OCI-LY3 (cell line): ENCODE measurements around the gene ANKRD35.

ENCODE experiments used
- H2AFZ ChIP-seq: fragments of 200-600, 300-600 bp; shearing (Covaris generic); 2 replicates; pipeline ENCODE4 v1.6.0; 2014; ENCODE audit warnings: antibody characterized with exemption, low read depth, low read length
- H3K27ac ChIP-seq: fragments of 200-600, 300-600 bp; sonication (generic); 2 replicates; pipeline ENCODE4 v1.5.1; 2014; ENCODE audit warnings: mild to moderate bottlenecking, low read length, moderate library complexity, mixed read lengths
- H3K27me3 ChIP-seq: fragments of 200-600, 300-600 bp; sonication (generic); 2 replicates; pipeline ENCODE4 v1.6.1; 2014; ENCODE audit warnings: low read depth, low read length, mixed read lengths
- H3K36me3 ChIP-seq: fragments of 200-600, 300-600 bp; sonication (generic); replicated peaks from 2 replicates; pipeline ENCODE3; 2014; ENCODE audit warnings: low read depth, low read length, mixed read lengths
- H3K4me1 ChIP-seq: fragments of 300-600, 200-600 bp; sonication (generic); 2 replicates; pipeline ENCODE4 v1.6.1; 2014; ENCODE audit warnings: low read length, mixed read lengths
- H3K4me2 ChIP-seq: fragments of 200-600, 300-600 bp; sonication (generic); 2 replicates; pipeline ENCODE4 v1.6.1; 2014; ENCODE audit warnings: low read length, mixed read lengths
- H3K4me3 ChIP-seq: fragments of 300-600, 200-600 bp; sonication (generic); 2 replicates; pipeline ENCODE4 v1.5.1; 2014; ENCODE audit warnings: antibody characterized with exemption, mild to moderate bottlenecking, low read length, moderate library complexity
- H3K79me2 ChIP-seq: fragments of 300-600, 200-600 bp; shearing (Covaris generic); 2 replicates; pipeline ENCODE4 v1.6.1; 2014; ENCODE audit warnings: mild to moderate bottlenecking, low read length, mixed read lengths
- H3K9ac ChIP-seq: fragments of 300-600, 200-600 bp; shearing (Covaris generic); 2 replicates; pipeline ENCODE4 v1.6.0; 2014; ENCODE audit warnings: mild to moderate bottlenecking, low read length, moderate library complexity
- H3K9me3 ChIP-seq: fragments of 200-600, 300-600 bp; shearing (Covaris generic); 2 replicates; pipeline ENCODE4 v1.6.1; 2014; ENCODE audit warnings: low read length, mixed read lengths; ENCODE audit not compliant: insufficient read depth
- H4K20me1 ChIP-seq: fragments of 200-600, 300-600 bp; sonication (generic); 2 replicates; pipeline ENCODE4 v1.6.1; 2016; ENCODE audit warnings: low read length, mixed read lengths; ENCODE audit not compliant: insufficient read depth
- EZH2phosphoT487 ChIP-seq: fragments of 200-600 bp; shearing (Covaris generic); IDR thresholded peaks from 2 replicates; pipeline ENCODE4 v1.6.1; 2018; ENCODE audit warnings: antibody characterized with exemption, mixed run types, low read depth
- TF ChIP-seq, protein P1 (sequence below): fragments of 200-600, 300-600 bp; sonication (generic); IDR thresholded peaks from 2 replicates; pipeline ENCODE4 v1.5.1; 2014; ENCODE audit warnings: antibody characterized with exemption, low read length, low read depth

ANKRD35 gene

DNA sequence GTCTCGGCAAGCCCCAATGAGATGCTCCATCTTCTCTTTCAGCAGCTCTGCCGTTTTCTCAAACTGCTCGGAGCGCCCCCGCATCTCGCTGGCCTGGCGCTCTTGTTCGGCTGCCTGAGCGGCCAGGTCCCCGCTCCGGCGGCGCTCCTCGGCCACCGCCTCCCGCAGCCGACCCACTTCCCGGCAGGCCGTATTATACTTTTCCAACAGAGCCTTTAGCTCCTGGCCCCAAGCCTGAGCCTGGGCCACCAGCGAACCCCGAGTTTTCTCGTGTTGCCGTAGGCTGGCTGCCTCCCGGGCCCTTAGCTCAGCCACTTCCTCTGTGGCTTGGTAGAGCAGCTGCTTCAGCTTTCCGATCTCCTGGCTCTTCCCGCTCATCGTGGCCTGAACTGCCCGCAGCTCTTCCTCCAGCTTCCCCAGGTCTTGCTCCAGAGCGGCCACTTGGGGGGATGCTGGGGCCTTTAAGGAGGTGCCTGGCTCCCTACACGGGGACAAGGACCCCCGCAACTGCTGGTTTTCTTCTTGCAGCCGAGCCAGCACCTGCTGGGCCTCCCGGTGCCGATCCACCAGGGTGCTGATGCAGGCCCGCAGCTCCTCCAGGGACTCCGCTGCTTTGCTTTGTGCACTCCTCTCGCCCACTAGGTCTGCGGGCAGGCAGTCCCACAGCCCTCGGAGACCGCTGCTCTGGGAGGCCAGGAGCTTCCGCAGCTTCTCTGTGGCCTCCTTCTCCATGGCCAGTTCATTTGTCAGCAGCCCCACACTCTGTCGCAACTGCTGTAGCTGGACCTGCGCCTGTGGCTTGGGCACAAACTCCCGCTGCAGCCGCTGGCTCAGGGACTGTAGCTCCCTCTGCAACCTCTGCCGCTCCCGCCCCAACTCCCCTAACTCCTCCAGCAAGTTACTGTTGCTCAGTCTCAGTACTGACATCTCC lies 13.4 kb downstream of the ANKRD35 start:
- no peaks in the 10 kb centered on the region for H3K79me2 ChIP-seq
- H4K20me1 ChIP-seq: no peaks in the 10 kb centered on the region
- peak overlapping the region; percentile 67 for H3K9ac ChIP-seq
- peak overlapping the region; percentile 99 for H2AFZ ChIP-seq
- peak overlapping the region; percentile 82 for H3K4me3 ChIP-seq
- peaks cover 36% of the 10 kb centered on the region for H3K27me3 ChIP-seq
- H3K4me2 ChIP-seq: peak overlapping the region; percentile 95
- no peaks in the 10 kb centered on the region for H3K9me3 ChIP-seq
- H3K27ac ChIP-seq: no peak overlapping the region
- TF ChIP-seq EZH2phosphoT487: no peak
- TF ChIP-seq, protein P1, sequence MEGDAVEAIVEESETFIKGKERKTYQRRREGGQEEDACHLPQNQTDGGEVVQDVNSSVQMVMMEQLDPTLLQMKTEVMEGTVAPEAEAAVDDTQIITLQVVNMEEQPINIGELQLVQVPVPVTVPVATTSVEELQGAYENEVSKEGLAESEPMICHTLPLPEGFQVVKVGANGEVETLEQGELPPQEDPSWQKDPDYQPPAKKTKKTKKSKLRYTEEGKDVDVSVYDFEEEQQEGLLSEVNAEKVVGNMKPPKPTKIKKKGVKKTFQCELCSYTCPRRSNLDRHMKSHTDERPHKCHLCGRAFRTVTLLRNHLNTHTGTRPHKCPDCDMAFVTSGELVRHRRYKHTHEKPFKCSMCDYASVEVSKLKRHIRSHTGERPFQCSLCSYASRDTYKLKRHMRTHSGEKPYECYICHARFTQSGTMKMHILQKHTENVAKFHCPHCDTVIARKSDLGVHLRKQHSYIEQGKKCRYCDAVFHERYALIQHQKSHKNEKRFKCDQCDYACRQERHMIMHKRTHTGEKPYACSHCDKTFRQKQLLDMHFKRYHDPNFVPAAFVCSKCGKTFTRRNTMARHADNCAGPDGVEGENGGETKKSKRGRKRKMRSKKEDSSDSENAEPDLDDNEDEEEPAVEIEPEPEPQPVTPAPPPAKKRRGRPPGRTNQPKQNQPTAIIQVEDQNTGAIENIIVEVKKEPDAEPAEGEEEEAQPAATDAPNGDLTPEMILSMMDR: peak; percentile 32; the same call in 1 of the 2 replicates
- peaks cover 9% of the 10 kb centered on the region for H3K4me1 ChIP-seq
- H3K36me3 ChIP-seq: no peaks in the 10 kb centered on the region

DNA sequence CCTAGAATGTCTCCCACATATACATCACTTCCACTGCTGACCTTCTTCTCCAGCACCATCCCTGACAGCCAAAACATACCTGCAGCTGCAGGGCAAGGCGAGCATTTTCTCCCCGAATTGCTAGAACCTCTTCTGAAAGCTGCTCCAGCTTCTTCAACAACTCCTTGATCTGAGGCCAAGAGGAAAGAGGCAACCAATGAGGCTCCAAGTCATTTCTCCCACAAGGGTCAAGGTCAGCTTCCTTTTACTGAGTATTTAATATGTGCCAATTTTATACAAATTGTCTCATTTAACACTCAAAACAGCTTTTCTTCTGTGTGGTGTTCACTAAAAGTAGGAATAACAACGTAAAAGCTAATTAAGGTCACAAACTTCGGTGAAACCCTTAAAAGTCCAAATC lies 17.4 kb downstream of the ANKRD35 start:
- Histone ChIP-seq H3K27ac (no peak overlapping the region), H2AFZ (no peak overlapping the region), H3K9ac (no peak overlapping the region), H3K4me3 (no peak overlapping the region), H3K27me3 (peaks cover 43% of the 10 kb centered on the region), H4K20me1 (no peaks in the 10 kb centered on the region), H3K4me2 (no peak overlapping the region), H3K79me2 (no peaks in the 10 kb centered on the region), H3K4me1 (peaks cover 9% of the 10 kb centered on the region), H3K36me3 (no peaks in the 10 kb centered on the region), H3K9me3 (no peaks in the 10 kb centered on the region)
- TF ChIP-seq, protein P1: no peak
- TF ChIP-seq EZH2phosphoT487: no peak

DNA sequence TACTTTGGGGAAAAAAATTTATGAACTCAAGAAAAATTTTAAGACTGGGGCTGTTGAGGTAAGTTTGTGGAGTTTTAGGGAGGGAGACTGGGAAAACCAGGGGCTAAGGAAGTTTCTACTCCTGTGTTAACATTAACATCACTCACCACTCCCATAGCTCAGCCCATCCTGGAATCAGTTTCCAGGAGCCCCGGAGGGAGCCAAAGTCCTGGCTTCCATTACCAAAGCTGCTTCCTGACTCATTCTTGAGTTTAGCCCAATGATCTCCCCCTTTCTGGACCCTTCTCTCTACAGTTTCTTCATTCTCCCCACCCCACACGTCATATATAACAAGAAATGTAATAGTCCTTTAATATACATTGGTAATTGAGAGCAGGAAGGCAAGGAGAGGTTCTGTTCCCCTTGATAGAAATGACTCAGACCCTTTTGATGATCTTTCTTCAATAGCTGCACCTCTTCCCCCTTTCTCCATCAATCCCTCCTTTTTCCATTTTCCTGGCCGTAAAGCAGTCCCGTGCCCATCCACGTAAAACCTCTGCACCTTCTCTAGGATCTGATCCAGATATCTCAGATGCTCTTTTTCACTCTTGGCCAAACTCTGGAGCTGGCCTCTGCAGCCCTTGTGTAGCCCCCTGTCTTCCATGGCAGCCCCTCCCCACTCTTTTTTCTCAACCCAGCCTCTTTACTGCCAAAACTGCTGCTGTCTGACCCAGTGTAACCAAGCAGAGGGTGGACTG lies 22.2 kb downstream of the ANKRD35 start:
- Histone ChIP-seq H3K9me3 (no peaks in the 10 kb centered on the region), H3K4me3 (no peak overlapping the region), H3K27ac (no peak overlapping the region), H3K4me2 (no peak overlapping the region), H3K4me1 (peaks cover 5% of the 10 kb centered on the region), H3K79me2 (no peaks in the 10 kb centered on the region), H3K9ac (no peak overlapping the region), H2AFZ (no peak overlapping the region), H3K36me3 (no peaks in the 10 kb centered on the region), H4K20me1 (no peaks in the 10 kb centered on the region), H3K27me3 (peaks cover 37% of the 10 kb centered on the region)
- TF ChIP-seq, protein P1: no peak
- TF ChIP-seq EZH2phosphoT487: no peak

DNA sequence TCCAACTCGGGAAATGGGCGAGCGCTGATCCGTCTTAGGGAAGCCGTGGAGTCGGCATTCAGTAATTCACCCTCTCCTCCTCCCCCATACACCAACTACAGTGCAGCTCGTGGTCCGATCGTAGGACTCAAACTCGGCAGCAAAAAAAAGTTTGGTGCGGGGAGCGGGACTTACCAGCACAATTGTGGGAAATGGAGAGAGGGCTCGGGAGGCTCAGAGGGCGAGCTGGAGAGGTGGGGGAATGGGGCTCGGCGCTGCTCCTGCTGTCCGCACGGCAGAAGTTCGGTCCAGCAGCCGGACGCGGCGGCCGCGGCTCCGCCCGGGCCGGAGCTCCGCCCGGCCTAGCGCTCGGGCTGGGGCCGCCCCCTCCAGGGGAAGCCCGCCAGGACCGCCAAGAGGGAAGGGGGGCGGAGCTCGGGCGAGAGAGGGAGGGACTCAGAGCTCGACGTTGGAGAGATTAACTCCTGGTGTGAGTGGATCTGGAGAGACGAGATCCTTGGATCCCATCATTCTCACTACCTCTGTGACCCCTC lies 26.1 kb downstream of the ANKRD35 start:
- Histone ChIP-seq H2AFZ (peak overlapping the region; percentile 78), H3K9ac (peak overlapping the region; percentile 81), H3K4me1 (peaks cover 13% of the 10 kb centered on the region), H3K27ac (peak overlapping the region; percentile 33), H3K27me3 (peaks cover 10% of the 10 kb centered on the region; the same call in 1 of the 2 replicates), H3K4me2 (peak overlapping the region; percentile 85), H3K4me3 (peak overlapping the region; percentile 84), H3K79me2 (peaks cover 8% of the 10 kb centered on the region), H3K9me3 (no peaks in the 10 kb centered on the region), H3K36me3 (peaks cover 13% of the 10 kb centered on the region), H4K20me1 (no peaks in the 10 kb centered on the region)
- TF ChIP-seq, protein P1: no peak
- no peak for TF ChIP-seq EZH2phosphoT487
